GM21825 (cell line): ENCODE data around the gene MPPED2.

Experiments used
- ATAC-seq: cut with Tn5 transposase; IDR thresholded peaks from one replicate; pipeline ENCODE4 v1.9.1; 2021; ENCODE audit warnings: mild to moderate bottlenecking, moderate library complexity; ENCODE audit not compliant: unreplicated experiment

Gene MPPED2

GRCh38 chr11:30455025-30455424, 131.1 kb downstream of the MPPED2 start:
- no peak for ATAC-seq

- ATAC-seq = no peak
Measured at GRCh38 chr11:30454541-30454940, 131.6 kb downstream of the MPPED2 start.

- no peak for ATAC-seq
Measured at GRCh38 chr11:30454111-30454510, 132.0 kb downstream of the MPPED2 start.

GRCh38 chr11:30453705-30454104, 132.4 kb downstream of the MPPED2 start:
- ATAC-seq = no peak

- no peak for ATAC-seq
Measured at GRCh38 chr11:30452842-30453241, 133.3 kb downstream of the MPPED2 start.

GRCh38 chr11:30452114-30452513, 134.0 kb downstream of the MPPED2 start:
- no peak for ATAC-seq

- no peak for ATAC-seq
Measured at GRCh38 chr11:30451626-30452025, 134.5 kb downstream of the MPPED2 start.

- no peak for ATAC-seq
Measured at GRCh38 chr11:30451167-30451566, 135.0 kb downstream of the MPPED2 start.

GRCh38 chr11:30447058-30447640, 139.0 kb downstream of the MPPED2 start:
- ATAC-seq = no peak

GRCh38 chr11:30446520-30446919, 139.6 kb downstream of the MPPED2 start:
- ATAC-seq = no peak

- ATAC-seq = no peak
Measured at GRCh38 chr11:30445056-30445455, 141.1 kb downstream of the MPPED2 start.

GRCh38 chr11:30440510-30440909, 145.6 kb downstream of the MPPED2 start:
- no peak for ATAC-seq

- no peak for ATAC-seq
Measured at GRCh38 chr11:30436801-30437200, 149.4 kb downstream of the MPPED2 start.

GRCh38 chr11:30435488-30435887, 150.7 kb downstream of the MPPED2 start:
- ATAC-seq = no peak

GRCh38 chr11:30434901-30435300, 151.3 kb downstream of the MPPED2 start:
- ATAC-seq = no peak

GRCh38 chr11:30433831-30434230, 152.3 kb downstream of the MPPED2 start:
- no peak for ATAC-seq

GRCh38 chr11:30432716-30433115, 153.4 kb downstream of the MPPED2 start:
- ATAC-seq = no peak

GRCh38 chr11:30432178-30432577, 154.0 kb downstream of the MPPED2 start:
- no peak for ATAC-seq

- ATAC-seq = no peak
Measured at GRCh38 chr11:30431127-30431814, 154.9 kb downstream of the MPPED2 start.

GRCh38 chr11:30429550-30429949, 156.6 kb downstream of the MPPED2 start:
- no peak for ATAC-seq

- no peak for ATAC-seq
Measured at GRCh38 chr11:30426781-30427180, 159.4 kb downstream of the MPPED2 start.

- ATAC-seq = no peak
Measured at GRCh38 chr11:30424844-30425243, 161.3 kb downstream of the MPPED2 start.

GRCh38 chr11:30424321-30424720, 161.8 kb downstream of the MPPED2 start:
- ATAC-seq = no peak
